SU-DHL-6 (cell line): ENCODE measurements around the gene CASP9.

ENCODE experiments used
- EZH2phosphoT487 ChIP-seq: fragments of 200-600 bp; sonication (generic), shearing (Covaris generic); conservative IDR thresholded peaks from 2 replicates; pipeline ENCODE4 v1.6.1; 2018; ENCODE audit warnings: mild to moderate bottlenecking, antibody characterized with exemption, low read length, moderate library complexity, mixed read lengths
- TF ChIP-seq, protein P1 (sequence below): fragments of 200-600 bp; sonication (generic); IDR thresholded peaks from one replicate; pipeline ENCODE4 v1.5.1; 2017; ENCODE audit warnings: antibody characterized with exemption, mild to moderate bottlenecking, low read length, moderate library complexity; ENCODE audit not compliant: insufficient read depth, poor library complexity, severe bottlenecking

DNA sequence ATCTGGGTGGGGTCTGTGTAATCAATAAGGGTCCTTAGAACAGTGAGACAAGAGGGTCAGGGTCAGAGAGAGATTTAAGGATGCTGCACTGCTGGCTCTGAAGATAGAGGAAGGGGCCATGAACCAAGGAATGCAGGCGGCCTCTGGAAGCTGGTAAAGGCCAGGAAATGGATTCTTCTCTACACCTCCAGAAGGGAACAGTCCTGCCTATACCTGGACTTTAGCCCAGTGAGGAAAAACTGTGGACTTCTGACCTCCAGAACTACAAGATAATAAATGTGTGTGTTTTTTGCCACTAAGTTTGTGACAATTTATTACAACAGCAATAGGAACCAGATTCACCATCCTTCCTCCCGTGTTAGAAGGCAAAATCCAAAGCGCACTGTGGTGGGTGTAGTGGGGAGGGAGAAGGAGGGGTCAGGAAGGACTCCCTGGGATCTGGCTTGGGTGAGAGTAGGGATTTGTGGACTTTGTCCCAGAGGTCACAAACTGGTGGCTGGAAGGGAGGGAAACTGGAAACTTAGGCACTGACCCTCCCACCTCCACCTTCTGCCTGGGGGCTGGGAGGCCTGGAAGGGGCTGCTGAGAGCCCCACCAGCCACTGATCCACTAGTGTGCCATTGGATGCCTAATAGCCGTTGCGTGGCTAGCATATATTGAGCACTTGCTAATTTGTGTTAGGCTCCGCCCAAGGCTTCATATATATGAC, 72.8 kb downstream of the CASP9 start:
- no peak for TF ChIP-seq EZH2phosphoT487
- TF ChIP-seq, protein P1, sequence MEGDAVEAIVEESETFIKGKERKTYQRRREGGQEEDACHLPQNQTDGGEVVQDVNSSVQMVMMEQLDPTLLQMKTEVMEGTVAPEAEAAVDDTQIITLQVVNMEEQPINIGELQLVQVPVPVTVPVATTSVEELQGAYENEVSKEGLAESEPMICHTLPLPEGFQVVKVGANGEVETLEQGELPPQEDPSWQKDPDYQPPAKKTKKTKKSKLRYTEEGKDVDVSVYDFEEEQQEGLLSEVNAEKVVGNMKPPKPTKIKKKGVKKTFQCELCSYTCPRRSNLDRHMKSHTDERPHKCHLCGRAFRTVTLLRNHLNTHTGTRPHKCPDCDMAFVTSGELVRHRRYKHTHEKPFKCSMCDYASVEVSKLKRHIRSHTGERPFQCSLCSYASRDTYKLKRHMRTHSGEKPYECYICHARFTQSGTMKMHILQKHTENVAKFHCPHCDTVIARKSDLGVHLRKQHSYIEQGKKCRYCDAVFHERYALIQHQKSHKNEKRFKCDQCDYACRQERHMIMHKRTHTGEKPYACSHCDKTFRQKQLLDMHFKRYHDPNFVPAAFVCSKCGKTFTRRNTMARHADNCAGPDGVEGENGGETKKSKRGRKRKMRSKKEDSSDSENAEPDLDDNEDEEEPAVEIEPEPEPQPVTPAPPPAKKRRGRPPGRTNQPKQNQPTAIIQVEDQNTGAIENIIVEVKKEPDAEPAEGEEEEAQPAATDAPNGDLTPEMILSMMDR: no peak
